ENCODE data around the gene AUTS2.

AUTS2 gene

GRCh38 chr7:70693686-70694433, 1095.6 kb downstream of the AUTS2 start:
- H3K4me1 ChIP-seq (ENCODE audit: control insufficient read depth in 1 of 2, insufficient read depth in 2 of 2, low read length in 2 of 2): peaks cover 0 to 21% of the 10 kb centered on the region in 2 donors
- H3K4me3 ChIP-seq (ENCODE audit: low read depth in 1 of 2, low read length in 2 of 2): peak overlapping the region in 1 of 2 donors; percentile 63
- H3K9me3 ChIP-seq (ENCODE audit: control insufficient read depth in 1 of 2, low read length in 2 of 2): no peaks in the 10 kb centered on the region
- no peaks in the 10 kb centered on the region for H3K27me3 ChIP-seq (ENCODE audit: low read depth, low read length)
- no peaks in the 10 kb centered on the region for H3K36me3 ChIP-seq (ENCODE audit: control insufficient read depth in 1 of 2, insufficient read depth in 2 of 2, low read length in 2 of 2)
- no peak overlapping the region for H3K27ac ChIP-seq (ENCODE audit: low read length)

GRCh38 chr7:70694434-70694970, 1096.2 kb downstream of the AUTS2 start:
- H3K27ac ChIP-seq (ENCODE audit: low read length): peak overlapping the region; percentile 46
- peaks cover 0 to 21% of the 10 kb centered on the region in 2 donors for H3K4me1 ChIP-seq (ENCODE audit: control insufficient read depth in 1 of 2, insufficient read depth in 2 of 2, low read length in 2 of 2)
- peaks cover 0 to 3% of the 10 kb centered on the region in 2 donors for H3K36me3 ChIP-seq (ENCODE audit: control insufficient read depth in 1 of 2, insufficient read depth in 2 of 2, low read length in 2 of 2)
- no peaks in the 10 kb centered on the region for H3K27me3 ChIP-seq (ENCODE audit: low read depth, low read length)
- peak overlapping the region; percentile 63 to 89 for H3K4me3 ChIP-seq (ENCODE audit: low read depth in 1 of 2, low read length in 2 of 2)
- H3K9me3 ChIP-seq (ENCODE audit: control insufficient read depth in 1 of 2, low read length in 2 of 2): no peaks in the 10 kb centered on the region

- H3K36me3 ChIP-seq (ENCODE audit: control insufficient read depth in 1 of 2, insufficient read depth in 2 of 2, low read length in 2 of 2): peaks cover 0 to 5% of the 10 kb centered on the region in 2 donors
- no peaks in the 10 kb centered on the region for H3K9me3 ChIP-seq (ENCODE audit: control insufficient read depth in 1 of 2, low read length in 2 of 2)
- H3K4me3 ChIP-seq (ENCODE audit: low read depth in 1 of 2, low read length in 2 of 2): peak overlapping the region; percentile 63 to 89
- H3K27ac ChIP-seq (ENCODE audit: low read length): peak overlapping the region; percentile 46
- H3K4me1 ChIP-seq (ENCODE audit: control insufficient read depth in 1 of 2, insufficient read depth in 2 of 2, low read length in 2 of 2): peaks cover 0 to 25% of the 10 kb centered on the region in 2 donors
- H3K27me3 ChIP-seq (ENCODE audit: low read depth, low read length): no peaks in the 10 kb centered on the region
Observed at GRCh38 chr7:70694971-70695794, 1096.9 kb downstream of the AUTS2 start.

DNA sequence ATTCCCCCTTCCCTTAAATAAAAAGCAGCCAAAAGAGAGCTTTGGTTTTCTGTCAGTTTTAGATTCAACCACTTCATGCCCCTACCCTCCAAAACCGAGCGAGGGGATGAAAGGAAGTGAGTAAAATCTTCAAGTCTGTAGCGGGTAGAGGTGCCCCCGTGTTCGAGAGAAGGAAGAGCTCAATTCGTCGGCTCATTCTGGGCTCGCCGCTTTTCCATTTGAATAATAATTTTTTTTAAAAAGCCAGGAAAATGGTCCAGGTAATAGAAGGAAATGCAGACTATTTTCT, 1097.5 kb downstream of the AUTS2 start:
- Histone ChIP-seq H3K4me1 (ENCODE audit: control insufficient read depth in 1 of 2, insufficient read depth in 2 of 2, low read length in 2 of 2) (peaks cover 0 to 29% of the 10 kb centered on the region in 2 donors), H3K9me3 (ENCODE audit: control insufficient read depth in 1 of 2, low read length in 2 of 2) (no peaks in the 10 kb centered on the region), H3K36me3 (ENCODE audit: control insufficient read depth in 1 of 2, insufficient read depth in 2 of 2, low read length in 2 of 2) (peaks cover 0 to 5% of the 10 kb centered on the region in 2 donors), H3K27me3 (ENCODE audit: low read depth, low read length) (no peaks in the 10 kb centered on the region), H3K27ac (ENCODE audit: low read length) (peak overlapping the region; percentile 27), H3K4me3 (ENCODE audit: low read depth in 1 of 2, low read length in 2 of 2) (peak overlapping the region; percentile 63 to 89)

GRCh38 chr7:70696201-70696754, 1098.0 kb downstream of the AUTS2 start:
- Histone ChIP-seq H3K4me1 (ENCODE audit: control insufficient read depth in 1 of 2, insufficient read depth in 2 of 2, low read length in 2 of 2) (peaks cover 0 to 32% of the 10 kb centered on the region in 2 donors), H3K27me3 (ENCODE audit: low read depth, low read length) (no peaks in the 10 kb centered on the region), H3K27ac (ENCODE audit: low read length) (peak overlapping the region; percentile 27), H3K4me3 (ENCODE audit: low read depth in 1 of 2, low read length in 2 of 2) (peak overlapping the region; percentile 63 to 89), H3K36me3 (ENCODE audit: control insufficient read depth in 1 of 2, insufficient read depth in 2 of 2, low read length in 2 of 2) (peaks cover 0 to 5% of the 10 kb centered on the region in 2 donors), H3K9me3 (ENCODE audit: control insufficient read depth in 1 of 2, low read length in 2 of 2) (no peaks in the 10 kb centered on the region)

- Histone ChIP-seq H3K4me1 (ENCODE audit: control insufficient read depth in 1 of 2, insufficient read depth in 2 of 2, low read length in 2 of 2) (peaks cover 0 to 37% of the 10 kb centered on the region in 2 donors), H3K27me3 (ENCODE audit: low read depth, low read length) (no peaks in the 10 kb centered on the region), H3K9me3 (ENCODE audit: control insufficient read depth in 1 of 2, low read length in 2 of 2) (no peaks in the 10 kb centered on the region)
Observed at GRCh38 chr7:70698219-70698832, 1100.1 kb downstream of the AUTS2 start.

DNA sequence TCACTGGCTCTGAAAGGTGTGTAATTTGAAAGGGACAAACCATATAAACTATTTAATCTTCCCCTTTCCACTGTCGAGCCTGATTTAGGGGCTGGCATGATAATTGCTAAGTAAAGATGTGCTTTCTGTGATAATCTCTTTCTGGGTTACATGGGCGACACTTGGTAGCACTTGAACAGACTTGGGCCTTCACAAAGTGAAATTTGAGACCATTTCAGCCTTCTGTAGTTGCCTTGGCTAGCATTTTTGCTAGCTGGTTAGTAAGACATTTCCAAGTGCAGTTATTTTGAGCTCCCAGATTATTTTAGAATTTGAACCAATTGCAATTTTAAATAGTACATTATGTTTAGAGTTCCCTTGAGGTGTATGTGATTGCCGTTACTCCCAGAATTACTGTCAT, 1101.0 kb downstream of the AUTS2 start:
- Histone ChIP-seq H3K36me3 (ENCODE audit: control insufficient read depth in 1 of 2, insufficient read depth in 2 of 2, low read length in 2 of 2) (peaks cover 0 to 5% of the 10 kb centered on the region in 2 donors), H3K27me3 (ENCODE audit: low read depth, low read length) (no peaks in the 10 kb centered on the region), H3K4me3 (ENCODE audit: low read depth in 1 of 2, low read length in 2 of 2) (no peak overlapping the region), H3K27ac (ENCODE audit: low read length) (no peak overlapping the region), H3K4me1 (ENCODE audit: control insufficient read depth in 1 of 2, insufficient read depth in 2 of 2, low read length in 2 of 2) (peaks cover 0 to 34% of the 10 kb centered on the region in 2 donors), H3K9me3 (ENCODE audit: control insufficient read depth in 1 of 2, low read length in 2 of 2) (no peaks in the 10 kb centered on the region)

More at GRCh38 chr7:70698219-70698832, 1100.1 kb downstream of the AUTS2 start:
- Histone ChIP-seq H3K36me3 (ENCODE audit: control insufficient read depth in 1 of 2, insufficient read depth in 2 of 2, low read length in 2 of 2) (peaks cover 0 to 5% of the 10 kb centered on the region in 2 donors), H3K27ac (ENCODE audit: low read length) (no peak overlapping the region), H3K4me3 (ENCODE audit: low read depth in 1 of 2, low read length in 2 of 2) (no peak overlapping the region)

DNA sequence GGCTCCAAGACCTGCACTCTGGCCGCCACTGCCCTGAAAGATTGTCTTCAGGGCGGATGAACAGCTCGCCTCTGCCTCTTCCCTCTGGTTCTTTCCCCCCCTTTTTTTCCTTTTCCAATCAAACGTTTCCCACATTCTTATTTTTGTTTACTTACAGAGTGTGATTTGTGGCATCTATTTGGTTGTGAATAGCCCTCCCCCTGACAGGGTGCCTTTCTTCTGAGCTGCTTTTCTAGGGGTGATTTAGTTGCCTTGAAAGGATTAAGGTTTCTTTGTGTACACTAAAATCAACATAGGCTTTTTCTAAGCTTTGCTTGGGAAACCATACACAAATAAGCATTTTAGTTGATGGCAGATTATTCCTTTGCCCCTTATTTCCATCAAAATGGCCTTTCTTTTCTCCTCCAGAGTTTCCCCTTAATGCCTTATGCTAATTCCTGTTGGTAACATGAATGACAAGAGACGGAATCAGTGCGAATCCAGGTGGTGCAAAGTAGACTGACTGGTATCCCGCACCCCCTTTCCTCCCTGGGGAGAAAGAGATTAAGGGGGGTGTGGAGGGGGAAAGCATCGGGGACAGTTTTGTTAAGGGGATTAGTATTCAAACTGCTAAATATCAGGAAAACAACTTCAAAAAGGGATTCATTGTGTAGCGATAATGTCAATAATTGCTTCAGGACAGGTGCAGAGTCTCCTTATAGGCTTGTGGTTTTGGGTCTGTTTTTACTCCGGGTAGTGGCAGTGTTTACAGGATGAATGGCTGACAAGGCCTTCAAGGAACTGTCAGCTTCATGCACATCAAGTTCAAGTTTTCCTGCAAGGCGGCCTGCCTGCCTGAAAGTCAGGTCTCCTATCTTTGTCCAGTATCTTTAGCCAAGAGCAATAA, 1102.0 kb downstream of the AUTS2 start:
- Histone ChIP-seq H3K4me1 (ENCODE audit: control insufficient read depth in 1 of 2, insufficient read depth in 2 of 2, low read length in 2 of 2) (peaks cover 0 to 34% of the 10 kb centered on the region in 2 donors), H3K9me3 (ENCODE audit: control insufficient read depth in 1 of 2, low read length in 2 of 2) (no peaks in the 10 kb centered on the region), H3K4me3 (ENCODE audit: low read depth in 1 of 2, low read length in 2 of 2) (no peak overlapping the region), H3K36me3 (ENCODE audit: control insufficient read depth in 1 of 2, insufficient read depth in 2 of 2, low read length in 2 of 2) (peaks cover 0 to 5% of the 10 kb centered on the region in 2 donors), H3K27ac (ENCODE audit: low read length) (no peak overlapping the region), H3K27me3 (ENCODE audit: low read depth, low read length) (no peaks in the 10 kb centered on the region)

DNA sequence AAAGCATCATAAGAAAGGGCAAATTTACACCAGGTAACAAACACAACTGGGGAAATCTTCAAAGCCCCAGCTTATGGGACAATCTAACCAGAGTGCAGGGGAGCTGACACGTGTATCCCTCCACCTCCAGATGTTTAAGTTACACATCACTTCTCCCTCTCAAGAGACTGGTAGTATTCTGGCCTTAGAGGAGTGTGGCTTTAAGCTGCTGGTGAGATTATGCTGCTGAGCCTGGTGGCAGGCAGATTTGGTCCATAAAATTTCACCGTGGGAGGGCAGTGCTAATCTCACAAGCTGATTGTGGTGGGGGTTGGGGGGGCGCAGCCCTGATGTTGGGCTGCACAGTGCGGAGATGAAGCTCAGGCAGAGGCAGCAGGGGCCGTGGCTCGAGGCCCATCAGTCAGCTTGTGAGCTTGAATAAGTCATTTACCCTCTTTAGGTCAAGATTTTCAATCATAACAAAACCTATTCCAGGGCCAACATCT, 1102.7 kb downstream of the AUTS2 start:
- peaks cover 0 to 34% of the 10 kb centered on the region in 2 donors for H3K4me1 ChIP-seq (ENCODE audit: control insufficient read depth in 1 of 2, insufficient read depth in 2 of 2, low read length in 2 of 2)
- no peak overlapping the region for H3K27ac ChIP-seq (ENCODE audit: low read length)
- no peak overlapping the region for H3K4me3 ChIP-seq (ENCODE audit: low read depth in 1 of 2, low read length in 2 of 2)
- H3K27me3 ChIP-seq (ENCODE audit: low read depth, low read length): no peaks in the 10 kb centered on the region
- H3K9me3 ChIP-seq (ENCODE audit: control insufficient read depth in 1 of 2, low read length in 2 of 2): no peaks in the 10 kb centered on the region
- peaks cover 0 to 5% of the 10 kb centered on the region in 2 donors for H3K36me3 ChIP-seq (ENCODE audit: control insufficient read depth in 1 of 2, insufficient read depth in 2 of 2, low read length in 2 of 2)

- H3K27ac ChIP-seq (ENCODE audit: low read length): no peak overlapping the region
- H3K4me3 ChIP-seq (ENCODE audit: low read depth in 1 of 2, low read length in 2 of 2): no peak overlapping the region
- H3K4me1 ChIP-seq (ENCODE audit: control insufficient read depth in 1 of 2, insufficient read depth in 2 of 2, low read length in 2 of 2): peaks cover 0 to 34% of the 10 kb centered on the region in 2 donors
- H3K27me3 ChIP-seq (ENCODE audit: low read depth, low read length): no peaks in the 10 kb centered on the region
- no peaks in the 10 kb centered on the region for H3K9me3 ChIP-seq (ENCODE audit: control insufficient read depth in 1 of 2, low read length in 2 of 2)
- H3K36me3 ChIP-seq (ENCODE audit: control insufficient read depth in 1 of 2, insufficient read depth in 2 of 2, low read length in 2 of 2): peaks cover 0 to 5% of the 10 kb centered on the region in 2 donors
Observed at GRCh38 chr7:70701477-70701876, 1103.2 kb downstream of the AUTS2 start.

Data from muscle layer of duodenum (tissue), 2 donors.